HepG2 (cell line): ENCODE measurements around the gene TMEM240. TPM values are rescaled to one million over a fixed set of nuclear protein-coding genes. Genes with fewer than 3 reads are reported as not detected.

Experiments used
- ARHGAP35 ChIP-seq: sonication (generic); formaldehyde crosslinking; IDR thresholded peaks from 2 replicates; pipeline ENCODE4 v1.9.0; 2022; ENCODE audit warnings: mild to moderate bottlenecking, inconsistent platforms, moderate library complexity, missing genetic modification reagents, borderline replicate concordance
- BATF2 ChIP-seq: sonication (generic); formaldehyde crosslinking; IDR thresholded peaks from 2 replicates; pipeline ENCODE4 v1.8.0; 2022; ENCODE audit warnings: mild to moderate bottlenecking, missing genetic modification reagents, moderate library complexity
- CENPX ChIP-seq: sonication (generic); formaldehyde crosslinking; IDR thresholded peaks from 2 replicates; pipeline ENCODE4 v1.9.0; 2021; ENCODE audit warnings: mild to moderate bottlenecking, missing genetic modification reagents, moderate library complexity
- ERF ChIP-seq: IDR thresholded peaks from 2 replicates; pipeline ENCODE4 v1.6.1; 2018; ENCODE audit warnings: missing biosample characterization, missing genetic modification reagents
- GMEB2 ChIP-seq: IDR thresholded peaks from 2 replicates; pipeline ENCODE4 v1.6.1; 2016; ENCODE audit warnings: missing biosample characterization, missing genetic modification reagents, low read depth
- HINFP ChIP-seq: sonication (generic); formaldehyde crosslinking; IDR thresholded peaks from 2 replicates; pipeline ENCODE4 v1.4.0; 2020; ENCODE audit warnings: low read depth, mild to moderate bottlenecking, missing genetic modification reagents
- NKX3-1 ChIP-seq: sonication (generic); formaldehyde crosslinking; IDR thresholded peaks from 2 replicates; pipeline ENCODE4 v1.5.0; 2020; ENCODE audit warnings: missing genetic modification reagents
- NPAS2 ChIP-seq: sonication (generic); formaldehyde crosslinking; IDR thresholded peaks from 2 replicates; pipeline ENCODE4 v1.8.0; 2022; ENCODE audit warnings: mild to moderate bottlenecking, missing genetic modification reagents, borderline replicate concordance
- PRMT3 ChIP-seq: sonication (generic); formaldehyde crosslinking; IDR thresholded peaks from 2 replicates; pipeline ENCODE4 v1.8.1; 2022; ENCODE audit warnings: low read depth, mild to moderate bottlenecking, moderate library complexity, missing genetic modification reagents, borderline replicate concordance
- ZBTB33 ChIP-seq: sonication (generic); formaldehyde crosslinking; IDR thresholded peaks from 2 replicates; pipeline ENCODE4 v1.4.0; 2020; ENCODE audit warnings: missing genetic modification reagents
- ZFP36L2 ChIP-seq: sonication (generic); formaldehyde crosslinking; IDR thresholded peaks from 2 replicates; pipeline ENCODE4 v1.4.0; 2020; ENCODE audit warnings: missing genetic modification reagents
- ZNF143 ChIP-seq: sonication (generic); formaldehyde crosslinking; IDR thresholded peaks from 2 replicates; pipeline ENCODE4 v1.4.0; 2020; ENCODE audit warnings: missing genetic modification reagents
- ZNF382 ChIP-seq: sonication (generic); formaldehyde crosslinking; IDR thresholded peaks from 2 replicates; pipeline ENCODE4 v1.5.0; 2020; ENCODE audit warnings: missing genetic modification reagents, mild to moderate bottlenecking, borderline replicate concordance
- ZNF510 ChIP-seq: sonication (generic); formaldehyde crosslinking; IDR thresholded peaks from 2 replicates; pipeline ENCODE4 v1.4.0; 2020; ENCODE audit warnings: low read depth, mild to moderate bottlenecking, missing genetic modification reagents
- ZNF775 ChIP-seq: sonication (generic); formaldehyde crosslinking; IDR thresholded peaks from 2 replicates; pipeline ENCODE4 v1.4.0; 2020; ENCODE audit warnings: missing genetic modification reagents, mild to moderate bottlenecking, moderate library complexity, borderline replicate concordance
- ZSCAN25 ChIP-seq: sonication (generic); formaldehyde crosslinking; IDR thresholded peaks from 2 replicates; pipeline ENCODE4 v1.8.0; 2022; ENCODE audit warnings: mild to moderate bottlenecking, missing genetic modification reagents
- ZSCAN9 ChIP-seq: IDR thresholded peaks from 2 replicates; pipeline ENCODE4 v1.6.1; 2016; ENCODE audit warnings: borderline replicate concordance
- polyA plus RNA-seq, 8 experiments: library from polyadenylated mRNA; depleted of rRNA in 3 of 8; stranded (reverse) in 7 of 8; unstranded in 1 of 8; fragments of >200 nt; fragmentation: Illumina TruSeq in 4 of 8; extraction: Trizol in 4 of 8; gene quantifications; 2 replicates each; pipeline versions ENCODE4 v1.2.1 to v1.2.3, GENCODE V29; 2011 to 2016; ENCODE audit warnings: low read depth in 4 of 8, missing spikeins in 1 of 8, mixed read lengths in 1 of 8; ENCODE audit not compliant: insufficient read depth in 1 of 8
- total RNA-seq, 5 experiments: library from RNA; depleted of rRNA; stranded (reverse); fragments of >200 nt; fragmentation: Illumina TruSeq; extraction: Trizol; gene quantifications; 2 replicates each; pipeline ENCODE4 v1.2.3, GENCODE V29; 2016; ENCODE audit warnings: low read depth in 1 of 5
- TF ChIP-seq, protein P1 (sequence below): sonication (generic); formaldehyde crosslinking; IDR thresholded peaks from 2 replicates; pipeline ENCODE4 v1.5.1; 2020; ENCODE audit warnings: mild to moderate bottlenecking, moderate library complexity, missing genetic modification reagents
- TF ChIP-seq, protein P2 (sequence below): sonication (generic); formaldehyde crosslinking; IDR thresholded peaks from 2 replicates; pipeline ENCODE4 v1.8.0; 2022; ENCODE audit warnings: missing genetic modification reagents, low read depth, mild to moderate bottlenecking, borderline replicate concordance
- TF ChIP-seq, protein P3 (sequence below): sonication (generic); formaldehyde crosslinking; IDR thresholded peaks from 2 replicates; pipeline ENCODE4 v1.5.0; 2020; ENCODE audit warnings: mild to moderate bottlenecking, missing genetic modification reagents

Gene TMEM240
- total and polyA plus RNA-seq, 2 of the 13 experiments (the other 11 are each of a cell fraction or from before 2014, with no cell fraction given) = 0.17 TPM; not detected in 1

DNA sequence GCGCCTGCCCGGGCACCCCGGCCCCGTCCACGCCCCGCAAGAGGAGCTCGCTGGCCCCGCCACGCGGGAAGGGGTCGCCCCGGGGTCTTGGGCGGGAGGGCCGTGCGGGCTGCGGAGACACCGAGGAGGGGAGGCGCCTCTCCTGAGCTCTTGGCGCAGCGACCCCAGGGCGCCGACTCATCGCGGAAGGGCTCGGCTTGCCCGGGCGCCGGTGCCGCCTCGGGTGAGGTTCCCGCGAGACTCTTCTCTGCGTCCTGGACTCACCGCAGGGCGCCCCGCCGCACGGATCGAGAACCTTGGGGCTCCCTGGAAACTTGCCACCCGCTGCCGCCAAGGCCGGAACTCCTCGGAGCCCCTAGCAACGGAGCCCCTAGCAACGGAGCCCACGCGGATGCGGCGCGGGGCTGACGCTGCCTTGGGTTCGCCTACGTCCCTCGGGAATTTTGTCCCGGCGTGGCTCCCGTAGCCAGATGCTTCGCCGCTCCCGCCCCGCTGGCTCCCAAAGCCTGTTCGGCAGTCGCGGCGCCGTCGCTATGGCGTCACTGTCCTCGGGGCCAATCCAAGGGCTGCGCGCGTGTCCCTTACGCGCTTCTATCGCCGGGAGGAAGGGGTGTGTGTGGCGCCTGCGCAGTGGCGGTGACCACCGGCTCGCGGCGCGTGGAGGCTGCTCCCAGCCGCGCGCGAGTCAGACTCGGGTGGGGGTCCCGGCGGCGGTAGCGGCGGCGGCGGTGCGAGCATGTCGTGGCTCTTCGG lies 28.7 kb downstream of the TMEM240 start, which contains the start of gene ATAD3A (continued):
- TF ChIP-seq, protein P1, sequence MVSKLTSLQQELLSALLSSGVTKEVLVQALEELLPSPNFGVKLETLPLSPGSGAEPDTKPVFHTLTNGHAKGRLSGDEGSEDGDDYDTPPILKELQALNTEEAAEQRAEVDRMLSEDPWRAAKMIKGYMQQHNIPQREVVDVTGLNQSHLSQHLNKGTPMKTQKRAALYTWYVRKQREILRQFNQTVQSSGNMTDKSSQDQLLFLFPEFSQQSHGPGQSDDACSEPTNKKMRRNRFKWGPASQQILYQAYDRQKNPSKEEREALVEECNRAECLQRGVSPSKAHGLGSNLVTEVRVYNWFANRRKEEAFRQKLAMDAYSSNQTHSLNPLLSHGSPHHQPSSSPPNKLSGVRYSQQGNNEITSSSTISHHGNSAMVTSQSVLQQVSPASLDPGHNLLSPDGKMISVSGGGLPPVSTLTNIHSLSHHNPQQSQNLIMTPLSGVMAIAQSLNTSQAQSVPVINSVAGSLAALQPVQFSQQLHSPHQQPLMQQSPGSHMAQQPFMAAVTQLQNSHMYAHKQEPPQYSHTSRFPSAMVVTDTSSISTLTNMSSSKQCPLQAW (CRISPR knock-in tag) = peak; percentile 95
- TF ChIP-seq, protein P2, sequence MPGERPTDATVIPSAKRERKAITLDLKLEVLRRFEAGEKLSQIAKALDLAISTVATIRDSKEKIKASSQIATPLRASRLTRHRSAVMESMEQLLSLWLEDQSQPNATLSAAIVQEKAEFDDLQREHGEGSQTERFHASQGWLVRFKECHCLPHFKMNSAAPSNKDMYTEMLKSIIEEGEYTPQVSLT (CRISPR knock-in tag) = no peak
- peak; percentile 52; the same call in 1 of the 2 replicates for TF ChIP-seq ZSCAN9 (CRISPR knock-in tag)
- peak; percentile 74 for TF ChIP-seq ZBTB33
- no peak for TF ChIP-seq ZNF382
- no peak for TF ChIP-seq ZFP36L2 (CRISPR knock-in tag)
- TF ChIP-seq ZNF143 (CRISPR knock-in tag) = peak; percentile 79
- TF ChIP-seq ARHGAP35 = no peak
- TF ChIP-seq ERF = peak; percentile 93
- no peak for TF ChIP-seq ZNF510 (CRISPR knock-in tag)
- TF ChIP-seq GMEB2 (CRISPR knock-in tag) = peak; percentile 67; the same call in 1 of the 2 replicates
- no peak for TF ChIP-seq NKX3-1 (CRISPR knock-in tag)
- TF ChIP-seq ZNF775 (CRISPR knock-in tag) = no peak
- TF ChIP-seq PRMT3 (CRISPR knock-in tag) = no peak
- TF ChIP-seq ZSCAN25 (CRISPR knock-in tag) = no peak
- no peak for TF ChIP-seq BATF2 (CRISPR knock-in tag)
- TF ChIP-seq NPAS2 (CRISPR knock-in tag) = no peak
- TF ChIP-seq HINFP (CRISPR knock-in tag) = no peak
- TF ChIP-seq CENPX (CRISPR knock-in tag) = no peak
- TF ChIP-seq, protein P3, sequence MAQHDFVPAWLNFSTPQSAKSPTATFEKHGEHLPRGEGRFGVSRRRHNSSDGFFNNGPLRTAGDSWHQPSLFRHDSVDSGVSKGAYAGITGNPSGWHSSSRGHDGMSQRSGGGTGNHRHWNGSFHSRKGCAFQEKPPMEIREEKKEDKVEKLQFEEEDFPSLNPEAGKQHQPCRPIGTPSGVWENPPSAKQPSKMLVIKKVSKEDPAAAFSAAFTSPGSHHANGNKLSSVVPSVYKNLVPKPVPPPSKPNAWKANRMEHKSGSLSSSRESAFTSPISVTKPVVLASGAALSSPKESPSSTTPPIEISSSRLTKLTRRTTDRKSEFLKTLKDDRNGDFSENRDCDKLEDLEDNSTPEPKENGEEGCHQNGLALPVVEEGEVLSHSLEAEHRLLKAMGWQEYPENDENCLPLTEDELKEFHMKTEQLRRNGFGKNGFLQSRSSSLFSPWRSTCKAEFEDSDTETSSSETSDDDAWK (CRISPR knock-in tag) = no peak
